ENCODE results near the gene LDAH.

The LDAH gene

DNA sequence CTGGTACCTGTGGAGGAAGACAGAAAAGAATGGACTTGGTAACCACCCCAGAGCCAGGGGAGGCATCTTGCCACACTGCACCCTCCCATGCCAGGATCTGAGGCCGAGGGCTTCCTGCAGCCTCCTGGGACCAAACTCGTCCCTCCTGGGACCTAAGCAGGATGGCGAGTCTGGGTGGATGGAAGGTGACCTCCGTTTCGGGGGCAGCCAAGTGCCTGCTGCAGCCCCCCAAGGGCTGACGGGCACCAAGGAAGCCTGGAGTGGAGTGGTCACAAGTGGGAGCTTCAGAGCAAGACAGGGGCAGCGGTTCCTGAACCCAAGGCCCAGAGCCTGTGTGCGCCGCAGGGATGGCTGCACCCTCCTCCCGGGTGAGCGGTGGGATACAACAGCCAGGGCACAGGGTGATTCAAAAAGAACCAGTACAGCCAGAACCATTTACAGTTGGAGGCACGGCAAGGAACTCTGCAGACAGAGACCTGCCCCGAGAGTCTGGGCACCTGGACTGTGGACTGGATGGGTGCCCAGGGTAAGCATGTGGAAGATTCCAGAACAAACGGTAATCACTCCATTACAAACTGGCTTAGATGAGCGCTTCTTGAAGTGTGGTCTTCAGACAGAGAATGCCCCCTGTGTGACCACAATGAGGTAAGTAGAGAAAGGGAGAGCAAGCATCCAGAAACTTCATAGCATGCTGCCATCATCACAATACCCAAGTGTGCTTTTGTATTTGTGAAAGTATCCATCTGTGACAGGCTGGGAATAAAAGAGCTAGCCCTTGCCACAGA, 184.1 kb downstream of the LDAH start:
- peak; percentile 59 for DNase-seq (ENCODE audit: low read depth, low spot score)

GRCh38 chr2:20638014-20638413, 184.9 kb downstream of the LDAH start:
- no peak for DNase-seq (ENCODE audit: low read depth, low spot score)

- DNase-seq (ENCODE audit: low read depth, low spot score) = peak; percentile 90
Measured at GRCh38 chr2:20637147-20637546, 185.8 kb downstream of the LDAH start.

- peak; percentile 95 for DNase-seq (ENCODE audit: low read depth, low spot score)
Measured at GRCh38 chr2:20635675-20636584, 187.0 kb downstream of the LDAH start.

GRCh38 chr2:20635113-20635510, 187.8 kb downstream of the LDAH start:
- DNase-seq (ENCODE audit: low read depth, low spot score) = no peak

DNA sequence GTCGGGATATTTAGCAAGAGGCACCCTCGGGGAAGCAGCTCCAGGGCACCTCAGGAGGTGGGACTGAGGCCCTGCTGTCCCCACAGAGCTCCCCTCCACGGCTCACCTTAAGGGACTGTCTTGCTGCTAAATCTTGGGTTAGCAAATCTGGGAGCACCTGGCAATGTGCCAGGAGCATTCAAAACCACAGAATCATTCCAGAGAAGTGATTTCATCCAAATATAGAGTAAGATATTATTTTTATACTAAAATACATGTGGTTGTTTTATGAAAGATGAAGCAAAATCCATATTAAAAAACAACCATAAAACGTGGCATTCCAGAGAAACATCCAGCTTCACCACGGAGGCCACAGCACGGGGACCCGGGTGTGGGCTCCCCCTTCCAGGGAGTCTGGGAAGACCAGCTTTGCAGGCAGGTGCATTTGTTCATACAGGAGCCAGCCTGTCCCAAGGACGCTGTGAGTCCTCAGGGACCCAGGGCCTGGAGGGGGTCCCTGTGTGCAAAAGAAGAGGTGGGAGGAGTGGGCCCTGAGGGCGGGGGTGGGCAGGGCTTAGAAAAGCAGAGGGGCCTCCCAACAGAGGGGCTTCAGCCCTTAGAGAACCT, 188.3 kb downstream of the LDAH start:
- peak; percentile 78 for DNase-seq (ENCODE audit: low read depth, low spot score)

All from astrocyte of the hippocampus (primary cell).